GM10266 (cell line): ENCODE measurements around the gene EME2.
A peak's percentile ranks its signal among the peaks of the same experiment; 100 is the strongest.

Experiments
- DNase-seq: peaks from one replicate; pipeline ENCODE4 v3.0.0; 2012; ENCODE audit errors: extremely low spot score
- TF ChIP-seq, protein P1 (sequence below): IDR thresholded peaks from 2 replicates; pipeline ENCODE4 v1.5.1; 2012; ENCODE audit warnings: mild to moderate bottlenecking, low read depth; ENCODE audit not compliant: control insufficient read depth, insufficient read depth; ENCODE audit errors: missing control alignments

The EME2 gene

DNA sequence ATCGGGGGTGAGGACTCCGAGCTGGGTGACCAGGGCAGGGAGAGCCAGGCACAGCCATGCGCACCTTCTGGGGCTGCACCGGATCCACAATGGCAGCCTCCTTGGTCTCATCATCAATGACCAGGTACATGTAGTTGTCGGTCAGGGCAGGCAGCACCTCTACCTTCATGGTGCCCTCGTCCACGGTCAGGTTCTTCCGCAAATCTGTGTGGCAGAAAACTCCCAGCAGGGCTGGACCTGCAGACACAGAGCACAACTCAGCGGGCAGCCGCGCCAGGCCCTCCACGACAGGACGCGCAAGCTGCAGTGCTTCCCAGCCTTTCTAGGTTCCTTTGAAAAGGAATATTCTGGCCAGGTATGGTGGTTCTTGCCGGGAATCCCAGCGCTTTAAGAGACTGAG lies 50.2 kb downstream of the EME2 start:
- TF ChIP-seq, protein P1, sequence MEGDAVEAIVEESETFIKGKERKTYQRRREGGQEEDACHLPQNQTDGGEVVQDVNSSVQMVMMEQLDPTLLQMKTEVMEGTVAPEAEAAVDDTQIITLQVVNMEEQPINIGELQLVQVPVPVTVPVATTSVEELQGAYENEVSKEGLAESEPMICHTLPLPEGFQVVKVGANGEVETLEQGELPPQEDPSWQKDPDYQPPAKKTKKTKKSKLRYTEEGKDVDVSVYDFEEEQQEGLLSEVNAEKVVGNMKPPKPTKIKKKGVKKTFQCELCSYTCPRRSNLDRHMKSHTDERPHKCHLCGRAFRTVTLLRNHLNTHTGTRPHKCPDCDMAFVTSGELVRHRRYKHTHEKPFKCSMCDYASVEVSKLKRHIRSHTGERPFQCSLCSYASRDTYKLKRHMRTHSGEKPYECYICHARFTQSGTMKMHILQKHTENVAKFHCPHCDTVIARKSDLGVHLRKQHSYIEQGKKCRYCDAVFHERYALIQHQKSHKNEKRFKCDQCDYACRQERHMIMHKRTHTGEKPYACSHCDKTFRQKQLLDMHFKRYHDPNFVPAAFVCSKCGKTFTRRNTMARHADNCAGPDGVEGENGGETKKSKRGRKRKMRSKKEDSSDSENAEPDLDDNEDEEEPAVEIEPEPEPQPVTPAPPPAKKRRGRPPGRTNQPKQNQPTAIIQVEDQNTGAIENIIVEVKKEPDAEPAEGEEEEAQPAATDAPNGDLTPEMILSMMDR = no peak

DNA sequence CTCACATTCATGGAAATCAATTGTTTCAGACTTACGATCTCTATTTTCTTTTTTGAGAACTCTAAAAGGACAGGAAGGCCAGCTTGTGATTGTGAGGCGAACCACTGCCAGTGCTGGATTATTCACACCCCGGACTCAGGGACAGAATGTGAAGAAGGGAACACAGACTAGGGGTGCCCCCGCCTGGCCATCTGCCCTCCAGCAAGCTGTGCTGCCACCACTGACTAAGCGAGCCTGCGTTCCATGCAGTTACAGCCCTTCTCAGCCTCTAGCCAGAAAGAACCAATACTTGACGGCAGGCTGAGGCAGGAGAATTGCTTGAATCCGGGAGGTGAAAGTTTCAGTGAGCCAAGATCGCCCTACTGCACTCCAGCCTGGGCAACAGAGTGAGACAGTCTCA lies 51.2 kb downstream of the EME2 start:
- TF ChIP-seq, protein P1 = peak; percentile 28
- no peak for DNase-seq

More for the DNA sequence above, 50.2 kb downstream of the EME2 start:
- no peak for DNase-seq

DNA sequence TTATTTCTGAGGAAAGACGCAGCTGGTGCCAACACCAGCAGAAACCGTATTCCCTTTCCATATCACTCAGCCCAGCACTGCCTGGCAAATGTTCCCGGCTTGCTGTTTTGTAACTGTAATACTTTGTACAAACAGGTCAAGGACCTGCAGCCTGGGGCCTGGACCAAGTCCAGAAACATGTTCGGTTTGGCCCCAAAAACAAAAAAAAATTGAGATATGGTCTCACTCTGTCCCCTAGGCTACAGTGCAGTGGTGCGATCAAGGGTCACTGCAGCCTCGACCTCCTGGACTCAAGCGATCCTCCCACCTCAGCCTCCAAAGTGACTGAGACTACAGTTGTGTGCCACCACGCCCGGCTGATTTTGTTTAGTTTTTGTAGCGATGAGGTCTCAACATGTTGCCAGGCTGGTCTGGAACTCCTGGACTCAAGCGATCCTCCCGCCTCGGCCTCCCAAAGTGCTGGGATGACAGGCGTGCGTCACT lies 52.8 kb downstream of the EME2 start:
- TF ChIP-seq, protein P1 = no peak
- DNase-seq = no peak
